BLaER1 (cell line): Measurements from ENCODE around the gene PXDN.
A peak's percentile ranks its signal among the peaks of the same experiment; 100 is the strongest.

ENCODE experiments used
- H3K27ac ChIP-seq: shearing (Covaris generic); formaldehyde crosslinking; 2 replicates; pipeline ENCODE4 v1.8.1; 2022
- H3K27me3 ChIP-seq: shearing (Covaris generic); formaldehyde crosslinking; 2 replicates; pipeline ENCODE4 v1.8.1; 2022
- H3K36me3 ChIP-seq: shearing (Covaris generic); formaldehyde crosslinking; 2 replicates; pipeline ENCODE4 v1.8.1; 2022
- H3K4me1 ChIP-seq: shearing (Covaris generic); formaldehyde crosslinking; 2 replicates; pipeline ENCODE4 v1.8.1; 2022
- H3K4me2 ChIP-seq: shearing (Covaris generic); formaldehyde crosslinking; 2 replicates; pipeline ENCODE4 v1.8.1; 2022
- H3K4me3 ChIP-seq: shearing (Covaris generic); formaldehyde crosslinking; 2 replicates; pipeline ENCODE4 v1.8.1; 2022
- H3K9ac ChIP-seq: shearing (Covaris generic); formaldehyde crosslinking; 2 replicates; pipeline ENCODE4 v1.8.1; 2022
- H3K9me3 ChIP-seq: shearing (Covaris generic); formaldehyde crosslinking; 2 replicates; pipeline ENCODE4 v1.8.1; 2022
- H4K20me1 ChIP-seq: shearing (Covaris generic); formaldehyde crosslinking; 2 replicates; pipeline ENCODE4 v1.8.1; 2022
- Cebpa-rat ChIP-seq: shearing (Covaris generic); IDR thresholded peaks from 2 replicates; pipeline ENCODE4 v1.8.1; 2022

The PXDN gene

DNA sequence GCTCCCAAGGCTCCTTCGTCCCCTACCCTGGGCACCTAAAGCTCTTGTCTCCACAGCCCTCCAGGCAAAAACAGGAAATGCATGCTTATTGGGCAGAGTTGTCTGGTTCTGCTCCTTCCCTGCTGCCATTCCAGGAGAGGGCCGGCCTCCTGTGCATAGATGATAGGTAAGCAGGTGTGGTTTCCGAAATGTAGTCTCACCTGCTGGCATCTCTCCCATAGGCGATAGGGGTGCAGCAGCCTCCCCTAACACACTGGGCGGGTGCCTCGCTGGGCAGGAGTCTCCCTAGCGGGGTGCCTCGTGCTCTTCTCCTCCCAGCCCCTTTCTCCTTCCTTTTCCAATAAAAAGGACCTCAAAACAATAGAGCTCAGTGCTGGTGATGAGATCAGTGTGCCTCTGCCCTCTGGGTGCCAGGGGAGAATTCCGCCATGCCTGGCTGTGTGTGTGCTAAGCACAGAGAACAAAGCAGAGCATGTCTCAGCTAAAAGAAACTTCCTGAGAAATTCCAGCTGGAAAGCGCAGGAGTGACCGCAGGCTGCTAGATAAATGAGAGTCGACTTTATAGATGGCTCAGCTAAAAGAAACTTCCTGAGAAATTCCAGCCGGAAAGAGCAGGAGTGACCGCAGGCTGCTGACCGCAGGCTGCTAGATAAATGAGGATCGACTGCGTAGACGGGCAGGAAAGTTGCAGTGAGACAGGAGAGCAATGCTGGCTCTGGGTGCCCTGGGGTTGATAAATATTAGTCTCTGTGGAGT lies 11.3 kb upstream of the PXDN start:
- no peak overlapping the region for H3K4me2 ChIP-seq
- TF ChIP-seq Cebpa-rat, result no peak
- H3K9ac ChIP-seq, result no peak overlapping the region
- H3K27ac ChIP-seq, result no peak overlapping the region
- H3K27me3 ChIP-seq, result no peaks in the 10 kb centered on the region
- peaks cover 27% of the 10 kb centered on the region for H3K9me3 ChIP-seq
- H4K20me1 ChIP-seq, result no peaks in the 10 kb centered on the region
- peaks cover 61% of the 10 kb centered on the region for H3K4me1 ChIP-seq
- H3K36me3 ChIP-seq, result 0 out of 2 replicates have a peak, but pooled peaks cover 12% of the 10 kb centered on the region
- no peak overlapping the region for H3K4me3 ChIP-seq

DNA sequence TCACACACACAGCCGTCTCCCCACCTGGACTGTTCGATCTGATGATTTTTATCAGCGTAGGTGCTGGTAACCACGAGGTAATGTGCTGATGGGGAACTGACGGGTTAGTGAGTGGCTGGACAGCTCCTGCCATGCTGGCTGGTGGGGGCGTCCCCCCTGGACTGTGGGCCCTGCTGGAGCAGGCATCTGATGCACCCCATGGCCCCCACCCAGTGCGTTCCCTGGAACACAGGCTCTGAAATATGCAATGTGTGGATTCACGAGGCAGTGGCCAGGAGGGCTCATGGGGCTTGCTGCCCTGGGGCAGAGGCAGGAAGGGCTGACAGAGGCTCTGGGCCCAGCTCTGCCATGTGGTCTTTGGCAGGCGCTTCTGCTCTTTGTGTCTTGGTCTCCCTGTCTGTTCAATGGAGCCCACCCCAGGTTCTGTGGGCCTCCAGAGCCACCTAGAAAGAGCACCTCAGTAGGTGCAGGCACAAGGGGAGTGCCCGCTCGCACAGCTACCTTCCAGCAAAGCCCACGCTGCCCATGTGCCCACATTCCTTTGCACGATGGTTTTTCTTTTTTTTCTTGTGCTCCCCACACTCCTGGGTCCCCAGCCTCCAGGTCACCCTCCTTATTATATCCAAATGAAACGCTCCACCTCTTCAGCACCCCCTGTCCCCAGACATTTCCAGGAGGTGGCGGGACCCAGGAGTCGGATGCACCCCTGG lies 10.3 kb upstream of the PXDN start:
- Histone ChIP-seq H3K27me3 (no peaks in the 10 kb centered on the region), H3K9me3 (peaks cover 24% of the 10 kb centered on the region), H3K9ac (no peak overlapping the region), H3K4me1 (peaks cover 66% of the 10 kb centered on the region), H3K4me3 (no peak overlapping the region), H3K36me3 (0 out of 2 replicates have a peak, but pooled peaks cover 12% of the 10 kb centered on the region), H4K20me1 (no peaks in the 10 kb centered on the region), H3K4me2 (no peak overlapping the region), H3K27ac (no peak overlapping the region)
- no peak for TF ChIP-seq Cebpa-rat

DNA sequence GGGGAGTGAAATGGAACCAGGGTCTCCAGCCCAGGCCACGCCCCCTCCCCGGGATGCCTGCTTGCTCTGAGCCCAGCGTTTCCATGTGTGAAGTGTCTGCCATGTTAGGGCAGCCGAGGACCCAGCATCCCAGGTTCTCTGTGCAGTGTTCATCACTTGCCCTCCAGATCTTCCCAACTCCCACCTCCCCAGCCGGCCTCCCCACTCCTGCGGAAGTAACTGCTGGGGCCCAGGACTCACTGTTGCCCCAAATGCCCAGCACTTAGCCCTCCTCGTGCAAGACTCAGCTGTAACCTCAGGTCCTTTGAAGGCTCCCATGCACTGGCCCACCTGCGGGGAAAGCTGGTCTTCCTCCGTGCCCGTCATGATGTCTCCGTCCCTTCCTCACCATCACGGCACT lies 9.7 kb upstream of the PXDN start:
- no peak for TF ChIP-seq Cebpa-rat
- no peaks in the 10 kb centered on the region for H3K27me3 ChIP-seq
- no peak overlapping the region for H3K9ac ChIP-seq
- H3K4me3 ChIP-seq, result no peak overlapping the region
- 0 out of 2 replicates have a peak, but pooled peaks cover 12% of the 10 kb centered on the region for H3K36me3 ChIP-seq
- H3K27ac ChIP-seq, result no peak overlapping the region
- peaks cover 61% of the 10 kb centered on the region for H3K4me1 ChIP-seq
- H3K4me2 ChIP-seq, result no peak overlapping the region
- peaks cover 24% of the 10 kb centered on the region for H3K9me3 ChIP-seq
- no peaks in the 10 kb centered on the region for H4K20me1 ChIP-seq

DNA sequence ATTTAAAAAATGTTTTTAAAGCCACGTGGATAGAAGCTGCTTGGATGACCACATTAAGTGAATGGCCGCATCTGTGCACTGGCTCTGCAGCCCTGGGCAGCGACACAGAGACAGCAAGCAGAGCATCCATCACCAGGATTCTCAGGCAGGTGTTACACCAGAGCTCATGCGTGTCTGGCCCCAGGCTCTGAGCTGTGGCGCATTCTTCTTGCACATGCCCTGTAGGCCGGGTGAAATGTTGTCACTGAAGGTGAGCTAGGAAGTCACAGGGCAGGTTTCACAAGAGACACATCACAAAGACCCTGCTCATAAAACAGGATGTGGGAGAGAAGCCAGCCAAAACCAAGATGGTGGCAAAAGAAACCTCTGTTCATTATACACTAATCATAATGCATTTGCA lies 8.4 kb upstream of the PXDN start:
- peaks cover 56% of the 10 kb centered on the region for H3K4me1 ChIP-seq

DNA sequence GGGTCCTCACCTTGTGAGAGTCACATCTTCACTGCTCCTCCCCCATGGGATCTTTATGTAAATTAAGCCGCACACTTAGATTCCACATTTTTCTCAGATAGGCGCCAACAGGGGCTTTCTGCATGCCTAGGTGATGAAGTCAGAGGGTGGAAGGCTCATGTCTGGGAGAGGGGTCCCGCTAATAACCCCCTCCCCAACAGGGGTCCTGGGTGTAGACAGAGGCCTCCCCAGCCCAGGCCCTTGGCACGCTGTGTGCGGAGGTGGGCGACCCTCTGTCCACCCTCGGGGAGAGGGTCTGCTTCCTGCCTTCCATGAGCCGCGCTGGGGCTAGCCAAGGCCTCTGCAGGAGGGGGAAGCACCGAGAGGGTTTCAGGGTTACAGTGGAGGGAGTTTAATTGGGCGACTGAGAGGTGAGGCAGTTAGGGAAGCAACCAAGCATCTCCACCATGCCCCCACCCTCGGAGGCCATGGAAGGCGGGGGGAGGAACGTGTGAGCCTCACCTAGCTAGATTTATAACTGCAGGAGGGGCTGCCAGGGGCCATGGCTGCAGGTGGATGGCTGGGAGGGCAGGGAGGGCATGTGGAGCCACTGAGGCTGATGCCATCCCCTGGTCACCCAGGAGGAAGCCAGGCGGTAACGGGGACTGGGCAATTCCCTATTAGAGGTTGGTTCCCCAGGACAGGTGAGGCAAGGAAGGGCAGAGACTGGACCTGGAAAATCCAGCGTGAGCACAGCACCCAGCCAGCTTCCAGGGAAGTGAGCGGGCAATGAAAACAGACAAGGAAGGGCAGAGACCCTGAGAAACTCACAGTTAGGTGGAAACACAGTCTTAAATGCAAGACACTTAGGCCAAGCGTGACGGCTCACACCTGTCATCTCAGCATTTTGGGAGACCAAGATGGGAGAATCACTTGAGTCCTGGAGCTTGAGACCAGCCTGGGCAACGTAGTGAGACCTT lies 7.7 kb upstream of the PXDN start:
- no peak overlapping the region for H3K27ac ChIP-seq
- no peak for TF ChIP-seq Cebpa-rat
- H3K4me2 ChIP-seq, result peak overlapping the region; percentile 71
- H3K4me3 ChIP-seq, result no peak overlapping the region
- peaks cover 24% of the 10 kb centered on the region for H3K9me3 ChIP-seq
- no peaks in the 10 kb centered on the region for H4K20me1 ChIP-seq
- H3K36me3 ChIP-seq, result 0 out of 2 replicates have a peak, but pooled peaks cover 12% of the 10 kb centered on the region
- no peaks in the 10 kb centered on the region for H3K27me3 ChIP-seq
- H3K9ac ChIP-seq, result no peak overlapping the region
- H3K4me1 ChIP-seq, result peaks cover 55% of the 10 kb centered on the region

More for the DNA sequence above, 8.4 kb upstream of the PXDN start:
- H3K36me3 ChIP-seq, result 0 out of 2 replicates have a peak, but pooled peaks cover 12% of the 10 kb centered on the region
- no peaks in the 10 kb centered on the region for H3K27me3 ChIP-seq
- peaks cover 24% of the 10 kb centered on the region for H3K9me3 ChIP-seq
- no peak overlapping the region for H3K4me3 ChIP-seq
- no peaks in the 10 kb centered on the region for H4K20me1 ChIP-seq
- H3K9ac ChIP-seq, result no peak overlapping the region
- 0 out of 2 replicates have a peak overlapping the region, but pooled peaks have one; percentile 2 for H3K4me2 ChIP-seq
- no peak for TF ChIP-seq Cebpa-rat
- H3K27ac ChIP-seq, result no peak overlapping the region

DNA sequence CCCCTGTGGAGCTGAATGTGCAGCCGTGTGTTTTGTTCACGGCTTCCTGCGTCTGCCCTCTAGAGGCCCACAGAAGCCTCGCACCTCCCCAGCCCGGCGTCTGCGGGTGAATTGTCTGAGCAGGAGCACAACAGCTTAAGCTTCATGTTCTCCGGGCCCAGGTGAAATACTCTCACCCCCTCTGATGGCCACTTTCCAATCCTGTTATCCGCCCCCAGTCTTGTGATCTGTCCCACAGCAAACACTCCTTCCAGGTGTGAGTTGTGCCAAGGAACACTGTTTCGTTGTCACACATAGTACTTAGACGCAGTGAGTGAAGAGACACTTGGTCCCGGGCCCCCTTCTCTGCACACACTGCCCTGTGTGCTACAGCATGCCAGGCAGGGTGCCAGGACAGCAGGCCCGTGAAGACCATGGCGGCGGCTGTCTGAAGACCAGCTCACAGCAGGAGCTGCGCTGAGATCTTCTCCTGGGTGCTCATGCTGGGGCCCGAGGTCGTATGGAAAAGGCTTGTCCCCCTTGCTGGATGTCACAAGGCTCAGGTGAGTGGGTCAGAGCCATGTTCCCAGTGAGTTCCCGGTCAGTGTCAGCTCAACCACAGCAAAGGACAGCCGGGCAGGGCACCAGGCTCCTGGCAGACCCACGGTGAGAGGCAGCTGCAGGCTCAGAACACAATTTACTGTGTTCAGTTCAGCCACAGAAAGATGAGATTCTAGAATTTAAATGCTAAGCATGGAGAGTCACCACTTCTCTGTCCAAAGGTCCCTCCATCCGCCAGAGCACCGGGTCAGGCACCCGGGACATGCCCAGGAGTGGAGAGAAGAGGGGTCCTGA lies 6.8 kb upstream of the PXDN start:
- H3K4me3 ChIP-seq, result no peak overlapping the region
- H3K9ac ChIP-seq, result 0 out of 2 replicates have a peak overlapping the region, but pooled peaks have one; percentile 13
- 0 out of 2 replicates have a peak, but pooled peaks cover 15% of the 10 kb centered on the region for H3K36me3 ChIP-seq
- H4K20me1 ChIP-seq, result no peaks in the 10 kb centered on the region
- peaks cover 24% of the 10 kb centered on the region for H3K9me3 ChIP-seq
- no peak for TF ChIP-seq Cebpa-rat
- no peak overlapping the region for H3K27ac ChIP-seq
- peak overlapping the region; percentile 71 for H3K4me2 ChIP-seq
- H3K27me3 ChIP-seq, result no peaks in the 10 kb centered on the region
- H3K4me1 ChIP-seq, result peaks cover 55% of the 10 kb centered on the region

DNA sequence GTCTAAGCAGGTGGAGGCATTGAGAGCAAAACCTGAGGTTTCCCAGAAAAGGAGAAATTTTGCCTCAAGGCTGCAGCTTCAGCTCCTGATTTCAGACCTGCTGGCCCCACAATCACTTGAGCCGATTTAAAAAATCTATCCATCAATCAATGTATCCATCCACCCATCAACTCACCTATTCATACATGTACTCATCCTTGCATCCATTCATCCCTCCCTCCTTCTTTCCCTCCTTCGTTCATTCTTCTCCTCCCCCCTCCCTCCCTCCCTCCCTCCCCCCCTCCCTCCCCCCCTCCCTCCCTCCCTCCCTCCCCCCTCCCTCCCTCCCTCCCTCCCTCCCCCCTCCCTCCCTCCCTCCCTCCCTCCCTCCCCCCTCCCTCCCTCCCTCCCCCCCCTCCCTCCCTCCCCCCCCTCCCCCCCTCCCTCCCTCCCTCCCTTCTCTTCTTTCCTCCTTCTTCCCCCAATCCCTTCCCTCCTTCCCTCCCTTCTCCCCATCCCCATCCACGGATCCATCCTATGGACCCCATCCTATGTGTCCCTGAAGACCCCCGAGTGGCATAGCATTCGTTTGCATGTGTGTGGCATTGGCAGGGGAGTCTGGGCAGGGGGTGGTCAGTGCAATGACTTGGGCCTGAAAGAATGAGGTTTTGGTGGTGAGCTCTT lies 6.1 kb upstream of the PXDN start:
- peaks cover 62% of the 10 kb centered on the region for H3K4me1 ChIP-seq
- H3K36me3 ChIP-seq, result 0 out of 2 replicates have a peak, but pooled peaks cover 16% of the 10 kb centered on the region
- no peaks in the 10 kb centered on the region for H4K20me1 ChIP-seq
- peak overlapping the region; percentile 71; the same call in 1 of the 2 replicates for H3K4me2 ChIP-seq
- no peak overlapping the region for H3K4me3 ChIP-seq
- no peaks in the 10 kb centered on the region for H3K27me3 ChIP-seq
- H3K27ac ChIP-seq, result no peak overlapping the region
- H3K9me3 ChIP-seq, result peaks cover 20% of the 10 kb centered on the region
- no peak for TF ChIP-seq Cebpa-rat
- no peak overlapping the region for H3K9ac ChIP-seq

DNA sequence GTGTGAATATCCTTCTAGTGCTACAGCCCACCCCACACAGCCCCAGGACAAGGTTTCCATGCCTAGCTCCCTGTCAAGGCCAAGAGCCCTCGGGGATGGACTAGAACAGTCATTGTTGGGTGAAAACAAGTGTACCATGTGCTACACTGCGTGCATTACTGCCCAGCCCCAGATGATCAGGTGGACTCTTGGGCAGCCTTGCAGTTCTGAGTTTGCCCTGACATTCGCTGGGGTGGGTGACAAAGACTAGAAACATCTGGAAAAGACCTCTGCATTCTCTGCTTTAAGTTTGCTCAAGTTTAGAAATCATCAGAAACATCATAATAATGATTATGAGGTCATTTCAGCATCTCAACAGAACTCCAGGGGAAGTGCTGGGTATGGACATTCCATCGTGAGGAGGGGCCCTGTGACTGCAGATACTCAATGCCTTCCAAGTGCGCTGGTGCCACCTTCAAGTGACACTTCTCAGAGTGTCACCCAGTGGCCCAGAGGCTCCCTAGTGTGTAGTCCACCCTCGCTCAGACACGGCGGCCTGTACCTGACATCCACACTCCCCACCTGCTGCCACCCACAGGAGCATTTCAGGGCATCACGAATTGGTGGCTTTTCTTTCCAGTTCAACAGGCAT lies 5.3 kb upstream of the PXDN start:
- H3K27me3 ChIP-seq, result no peaks in the 10 kb centered on the region

More for the DNA sequence above, 5.3 kb upstream of the PXDN start:
- Histone ChIP-seq H3K4me2 (no peak overlapping the region), H3K9ac (no peak overlapping the region), H3K4me3 (no peak overlapping the region), H3K4me1 (peaks cover 67% of the 10 kb centered on the region), H3K36me3 (0 out of 2 replicates have a peak, but pooled peaks cover 11% of the 10 kb centered on the region), H3K27ac (no peak overlapping the region), H3K9me3 (peaks cover 12% of the 10 kb centered on the region), H4K20me1 (no peaks in the 10 kb centered on the region)
- no peak for TF ChIP-seq Cebpa-rat
